Suprapubic skin (tissue), 4 donors: ENCODE measurements around the gene TFIP11.

Source experiments
- CTCF ChIP-seq, 2 donors: fragments of 200-600 bp in 1 of 2; fragments of 450-650 bp in 1 of 2; sonication (generic) in 1 of 2; IDR thresholded peaks; one replicate each; pipeline ENCODE4 v1.5.1; 2016 to 2019; ENCODE audit warnings: antibody characterized with exemption in 2 of 2, mild to moderate bottlenecking in 1 of 2, moderate library complexity in 1 of 2
- EP300 ChIP-seq: sonication (generic); formaldehyde crosslinking; IDR thresholded peaks from one replicate; pipeline ENCODE4 v1.6.1; 2017; ENCODE audit warnings: antibody characterized with exemption
- POLR2A ChIP-seq, 2 donors: fragments of 450-650 bp; IDR thresholded peaks; one replicate each; pipeline ENCODE4 v1.6.1; 2017; ENCODE audit warnings: antibody characterized with exemption in 2 of 2, mild to moderate bottlenecking in 2 of 2, moderate library complexity in 2 of 2
- POLR2AphosphoS5 ChIP-seq, 3 donors: sonication (generic); formaldehyde crosslinking; IDR thresholded peaks; one replicate each; pipeline ENCODE4 v1.6.1; 2017; ENCODE audit warnings: antibody characterized with exemption in 3 of 3

DNA sequence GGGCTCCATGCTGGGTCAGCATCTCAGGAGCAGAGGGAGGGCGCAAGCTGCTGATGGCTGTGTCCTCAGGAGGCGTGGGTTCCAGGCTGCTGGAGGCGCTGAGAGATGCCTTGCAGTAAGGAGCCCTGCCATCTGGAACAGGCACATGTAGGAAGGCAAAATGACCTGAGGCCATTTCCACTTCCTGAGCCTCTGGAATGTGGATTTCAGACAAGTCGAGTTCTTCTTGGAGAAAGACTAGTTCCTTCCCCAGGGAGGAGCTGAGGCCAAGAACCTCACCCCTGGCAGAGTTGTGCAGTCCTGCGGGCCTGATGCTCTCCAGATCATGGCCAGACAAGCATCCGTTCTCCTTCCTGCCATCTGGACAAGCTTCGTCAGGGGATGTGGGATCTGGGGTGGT, 48.0 kb downstream of the TFIP11 start:
- TF ChIP-seq EP300 (no peak), POLR2AphosphoS5 (IDR thresholded peaks at IDR 0.05) (no peak), CTCF (IDR thresholded peaks at IDR 0.05) (no peak), POLR2A (IDR thresholded peaks at IDR 0.05) (no peak)
